NCI-H187 (cell line): Measurements from ENCODE around the gene COX6B2.
A peak's percentile ranks its signal among the peaks of the same experiment; 100 is the strongest.
"Not testable (repeated sequence)": the region's sequence is repeated elsewhere in the genome, so short reads cannot be mapped to it uniquely, and the experiment has no call there.

Experiments used
- DNase-seq, 2 experiments: peaks; one replicate each; lab custom pipeline; 2025; lab: John Stamatoyannopoulos, UW

COX6B2 gene, protein sequence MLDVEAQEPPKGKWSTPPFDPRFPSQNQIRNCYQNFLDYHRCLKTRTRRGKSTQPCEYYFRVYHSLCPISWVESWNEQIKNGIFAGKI

DNA sequence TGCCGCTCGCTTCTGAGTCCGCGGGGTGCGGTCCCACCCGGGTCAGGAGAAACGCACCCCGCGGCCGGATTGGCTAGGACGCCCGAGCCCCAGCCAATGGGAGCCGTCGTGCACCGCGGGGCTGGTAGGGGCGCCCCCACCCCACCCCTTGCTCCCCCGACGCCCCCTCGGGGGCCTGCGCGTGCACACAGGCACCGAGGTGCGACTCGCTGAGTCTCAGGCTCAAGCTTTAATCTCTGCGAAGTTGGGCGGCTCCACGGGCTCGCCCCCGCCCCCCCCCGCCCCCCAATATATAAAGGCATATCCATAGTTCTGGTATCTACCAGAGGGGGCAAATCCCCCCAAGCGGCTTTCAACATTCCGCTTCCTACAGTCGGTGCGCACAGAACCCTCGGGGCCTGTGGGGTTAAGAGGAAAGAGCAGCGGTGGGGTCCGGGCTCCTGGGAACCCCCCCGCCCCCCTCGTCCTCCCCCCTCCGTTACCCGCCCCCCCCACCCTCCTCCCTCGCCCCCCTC, at the start of gene COX6B2:
Gene COX6B2, minus strand, starts transcription at position 22 of the 515 bp plus-strand sequence. CDS start 198 bp downstream, outside the sequence.
- no peak for DNase-seq

- no peak for DNase-seq
Observed at GRCh38 chr19:55402509-55402908, 48.0 kb upstream of the COX6B2 start.

- DNase-seq: not testable (repeated sequence)
Observed at GRCh38 chr19:55401390-55401789, 46.9 kb upstream of the COX6B2 start.

- DNase-seq: no peak
Observed at GRCh38 chr19:55400281-55401087, 46.0 kb upstream of the COX6B2 start.

GRCh38 chr19:55398200-55398925, 43.8 kb upstream of the COX6B2 start:
- no peak for DNase-seq

DNA sequence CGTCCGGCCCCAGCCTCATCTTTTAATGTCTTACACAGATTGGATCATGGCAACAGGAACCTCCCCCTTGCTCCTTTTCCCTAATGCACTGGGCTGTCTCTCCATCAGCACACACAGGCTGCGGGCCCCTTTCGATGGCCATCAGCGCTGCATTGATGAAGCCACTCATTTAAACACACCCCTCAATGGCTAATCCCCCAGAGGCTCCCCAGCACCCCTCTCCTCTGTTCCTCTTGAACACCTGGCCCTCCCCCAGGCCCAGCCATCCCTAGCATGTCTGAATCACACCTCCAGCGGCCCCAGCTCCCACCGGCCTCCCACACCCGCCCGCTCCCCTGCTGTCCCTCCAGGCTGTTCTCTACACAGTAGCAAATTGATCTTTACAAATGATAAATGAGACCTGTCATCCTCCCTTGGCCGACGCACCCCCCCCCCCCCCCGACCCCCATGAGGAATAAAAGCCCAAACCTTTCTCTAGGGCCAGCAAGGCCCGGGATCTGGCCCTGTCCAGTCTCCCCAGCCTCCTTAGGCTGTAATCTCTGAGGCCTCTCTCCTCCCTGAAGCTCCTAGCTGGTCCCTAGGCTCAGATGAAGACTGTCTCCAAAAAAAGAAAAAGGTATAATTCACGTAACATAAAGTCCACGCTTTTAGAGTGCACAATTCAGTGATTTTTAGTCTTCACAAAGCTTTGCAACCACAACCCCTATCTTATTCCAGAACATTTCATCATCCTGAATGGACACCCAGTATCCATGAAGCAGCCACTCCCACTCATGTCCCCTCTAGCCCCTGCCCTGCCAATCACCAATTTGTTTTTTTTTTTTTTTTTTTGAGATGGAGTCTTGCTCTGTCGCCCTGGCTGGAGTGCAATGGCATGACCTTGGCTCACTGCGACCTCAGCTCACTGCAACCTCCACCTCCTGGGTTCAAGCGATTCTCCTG, 38.6 kb upstream of the COX6B2 start:
- DNase-seq: no peak

GRCh38 chr19:55391702-55392615, 37.4 kb upstream of the COX6B2 start:
- DNase-seq: no peak

DNA sequence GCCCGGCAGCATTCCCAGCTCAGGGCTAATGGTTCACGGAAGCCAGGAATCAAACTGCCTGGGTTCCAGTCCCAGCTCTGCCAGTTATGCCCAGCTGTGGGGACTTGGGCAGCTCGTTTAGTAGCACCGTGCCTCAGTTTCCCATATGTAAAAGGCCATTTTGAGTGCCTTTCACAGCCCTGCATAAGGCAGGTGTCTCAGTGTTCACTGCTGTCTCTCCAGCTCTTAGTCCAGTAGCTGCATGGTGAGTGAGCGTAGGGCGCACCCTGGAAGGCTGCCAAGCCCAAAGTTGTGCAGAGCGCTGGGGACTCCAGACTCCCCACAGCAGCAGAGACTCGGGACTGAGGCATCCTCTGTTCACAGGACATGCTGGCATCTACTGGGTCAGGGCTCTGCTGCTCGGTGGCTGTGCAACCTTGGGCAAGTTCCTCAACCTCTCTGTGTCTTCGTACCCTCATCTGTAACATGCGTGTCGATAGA, 36.7 kb upstream of the COX6B2 start:
- DNase-seq: no peak

DNA sequence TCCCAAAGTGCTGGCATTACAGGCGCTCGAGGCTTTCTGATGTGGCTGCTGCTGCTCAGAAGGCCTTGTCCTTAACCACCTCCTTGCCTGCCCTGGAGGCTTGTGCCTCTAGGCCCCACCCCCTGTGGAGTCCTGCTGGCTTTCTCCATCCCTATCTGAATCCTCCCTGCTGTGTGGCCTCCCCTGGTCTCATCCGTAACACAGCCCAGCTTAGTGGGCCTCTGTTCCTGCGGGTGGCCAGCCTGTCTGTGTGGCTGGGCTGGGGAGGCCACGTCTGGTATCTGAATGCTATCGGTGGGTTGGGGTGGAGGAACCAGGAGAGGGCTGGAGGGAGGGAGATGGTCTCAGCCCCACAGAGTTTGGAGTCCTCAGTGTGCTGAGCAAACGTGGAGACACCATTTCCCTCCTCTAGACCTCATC, 36.0 kb upstream of the COX6B2 start:
- DNase-seq: no peak

DNA sequence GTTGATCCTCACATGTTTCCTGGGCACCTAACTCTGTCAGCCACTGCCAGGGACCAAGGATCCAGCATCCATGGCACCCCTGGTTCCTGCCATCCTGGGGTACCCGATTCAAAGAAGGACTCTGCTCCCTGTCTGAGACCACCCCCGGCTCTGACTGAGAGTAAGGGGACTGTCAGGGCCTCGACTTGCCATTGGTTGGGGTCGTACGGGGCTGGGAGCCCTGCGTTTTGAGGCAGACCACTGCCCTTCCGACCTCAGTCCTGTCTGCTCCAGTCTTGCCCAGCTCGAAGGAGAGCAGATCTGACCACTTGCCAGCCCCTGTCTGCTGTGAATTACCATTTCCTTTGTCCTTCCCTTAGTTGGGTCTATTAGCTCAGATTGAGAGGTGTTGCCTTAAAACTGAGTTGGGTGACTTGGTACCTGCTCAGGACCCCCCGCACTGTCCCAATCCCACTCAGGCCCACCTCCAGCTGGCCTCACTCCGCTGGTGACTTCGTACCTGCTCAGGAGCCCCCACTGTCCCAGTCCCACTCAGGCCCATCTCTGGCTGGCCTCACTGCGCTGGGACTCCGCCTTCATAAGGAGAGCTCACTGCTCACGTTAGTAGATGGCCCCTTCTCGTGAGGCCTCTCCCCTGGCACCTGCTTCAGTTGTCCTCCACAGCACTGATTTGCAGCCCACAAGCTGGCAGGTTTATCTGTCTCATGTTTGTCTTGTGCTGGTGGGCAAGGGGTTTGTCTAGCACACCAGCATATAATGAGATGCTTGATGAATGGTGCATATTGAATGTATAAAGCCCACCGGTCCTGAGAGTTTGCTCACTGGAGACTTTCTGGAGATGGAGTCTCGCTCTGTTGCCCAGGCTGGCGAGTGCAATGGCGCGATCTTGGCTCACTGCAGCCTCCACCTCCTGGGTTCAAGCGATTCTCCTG, 35.1 kb upstream of the COX6B2 start:
- no peak for DNase-seq

DNA sequence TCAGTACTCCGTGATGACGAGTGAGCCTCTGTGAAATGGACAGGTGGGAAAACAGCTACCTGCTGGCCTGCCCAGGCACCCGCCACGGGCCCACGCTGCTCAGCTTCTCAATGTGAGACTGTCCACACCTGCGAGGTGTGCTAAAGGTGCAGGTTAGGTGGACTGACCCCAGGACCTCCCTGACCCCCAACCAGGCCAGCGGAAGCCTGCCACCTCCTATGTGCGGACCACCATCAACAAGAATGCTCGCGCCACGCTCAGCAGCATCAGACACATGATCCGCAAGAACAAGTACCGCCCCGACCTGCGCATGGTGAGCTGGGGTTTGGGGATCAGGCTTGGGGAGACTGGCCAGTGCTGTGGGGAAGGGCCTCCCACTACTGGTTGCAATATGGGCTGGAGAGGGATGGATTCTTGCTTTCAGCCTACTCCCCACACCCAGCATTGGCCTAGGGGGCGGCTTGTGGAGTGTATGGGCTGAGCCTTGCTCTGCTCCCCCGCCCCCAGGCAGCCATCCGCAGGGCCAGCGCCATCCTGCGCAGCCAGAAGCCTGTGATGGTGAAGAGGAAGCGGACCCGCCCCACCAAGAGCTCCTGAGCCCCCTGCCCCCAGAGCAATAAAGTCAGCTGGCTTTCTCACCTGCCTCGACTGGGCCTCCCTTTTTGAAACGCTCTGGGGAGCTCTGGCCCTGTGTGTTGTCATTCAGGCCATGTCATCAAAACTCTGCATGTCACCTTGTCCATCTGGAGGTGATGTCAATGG, 33.4 kb upstream of the COX6B2 start:
- DNase-seq: no peak

- no peak for DNase-seq
Observed at GRCh38 chr19:55386493-55386971, 32.0 kb upstream of the COX6B2 start.

DNA sequence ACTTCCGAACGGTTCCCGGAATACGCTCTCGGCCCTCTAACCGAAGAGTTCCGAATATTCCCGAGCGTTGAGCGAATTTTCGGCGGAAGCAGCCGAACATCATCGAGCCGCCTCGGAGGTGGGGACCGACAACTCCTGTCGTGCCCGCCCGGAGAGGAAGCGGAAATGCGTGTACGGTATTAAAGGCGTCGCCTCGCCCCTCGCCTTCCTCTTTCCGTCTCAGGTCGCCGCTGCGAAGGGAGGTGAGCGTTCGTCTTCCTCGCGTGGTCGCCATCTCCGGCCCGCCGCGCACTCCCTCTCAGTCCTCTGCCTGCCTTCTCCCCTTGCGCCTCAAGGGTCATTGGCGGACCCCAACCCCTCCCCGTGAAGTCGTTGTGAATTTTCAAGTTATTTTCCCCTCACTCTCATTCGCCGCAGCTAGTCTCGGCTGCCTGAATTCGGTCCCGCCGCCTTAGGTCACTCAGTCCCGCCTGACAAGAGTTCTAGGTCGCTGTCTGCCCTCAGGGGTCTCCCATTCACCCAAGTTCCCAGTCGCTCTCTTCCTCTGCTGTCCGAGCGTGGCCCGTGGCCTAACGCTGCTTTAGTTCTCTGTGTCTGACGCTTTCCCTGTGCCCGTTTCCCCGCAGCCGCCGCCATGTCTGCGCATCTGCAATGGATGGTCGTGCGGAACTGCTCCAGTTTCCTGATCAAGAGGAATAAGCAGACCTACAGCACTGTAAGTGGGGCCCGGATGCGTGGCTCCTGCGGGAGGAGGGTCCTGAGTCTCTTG, 31.4 kb upstream of the COX6B2 start, which contains the start of gene RPL28:
Gene RPL28, plus strand, starts transcription at position 209 of the 769 bp plus-strand sequence. Its CDS starts 426 bp downstream, at position 635.
- peak; percentile 97 to 100 for DNase-seq

- peak; percentile 89 to 100 for DNase-seq
Observed at GRCh38 chr19:55384920-55385723, 30.6 kb upstream of the COX6B2 start.

DNA sequence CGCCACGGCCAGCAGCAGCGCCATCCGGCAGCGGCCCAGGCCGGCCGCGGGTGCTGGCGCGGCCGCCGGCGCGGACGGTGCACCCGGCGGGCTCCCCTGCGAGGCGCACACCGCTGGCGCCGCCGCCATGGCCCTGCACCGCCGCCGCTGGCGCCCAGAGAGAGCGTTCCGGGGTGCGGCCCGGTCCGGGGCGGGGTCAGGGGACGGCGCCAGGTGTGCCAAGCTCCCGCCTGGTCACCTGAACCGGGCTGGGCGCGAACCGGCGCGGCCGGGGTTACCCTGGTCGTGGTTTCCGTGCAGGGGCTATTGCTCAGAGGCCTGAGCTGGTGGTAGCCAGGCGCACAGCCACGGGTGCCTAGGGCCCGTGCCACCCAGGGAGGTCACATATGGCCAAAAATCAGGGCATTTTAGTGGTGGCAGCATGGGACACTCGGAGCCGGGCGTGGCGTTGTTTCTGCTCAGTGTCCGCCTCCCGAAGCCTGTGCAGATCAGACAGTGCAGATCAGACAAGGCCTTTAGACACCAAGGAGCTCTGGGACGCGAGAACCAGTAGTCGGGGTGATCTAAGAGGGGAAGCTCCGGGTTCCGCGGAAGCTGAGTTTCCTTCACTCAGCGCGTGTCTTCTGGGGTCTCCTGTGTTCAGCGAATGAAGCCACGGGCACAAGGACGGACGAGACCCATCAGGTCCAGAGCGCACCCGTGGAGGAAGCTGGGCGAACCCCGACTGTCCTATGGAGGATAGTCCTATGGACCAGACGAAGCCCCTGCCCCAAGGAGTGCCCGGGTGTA, 29.8 kb upstream of the COX6B2 start, which contains the start of gene TMEM238:
Gene TMEM238, minus strand, starts transcription at position 162 of the 789 bp plus-strand sequence. Its CDS starts 33 bp downstream, at position 129.
- DNase-seq: peak in 1 of 2 experiments; percentile 54
